ENCODE results near the gene FAM89B.

DNA sequence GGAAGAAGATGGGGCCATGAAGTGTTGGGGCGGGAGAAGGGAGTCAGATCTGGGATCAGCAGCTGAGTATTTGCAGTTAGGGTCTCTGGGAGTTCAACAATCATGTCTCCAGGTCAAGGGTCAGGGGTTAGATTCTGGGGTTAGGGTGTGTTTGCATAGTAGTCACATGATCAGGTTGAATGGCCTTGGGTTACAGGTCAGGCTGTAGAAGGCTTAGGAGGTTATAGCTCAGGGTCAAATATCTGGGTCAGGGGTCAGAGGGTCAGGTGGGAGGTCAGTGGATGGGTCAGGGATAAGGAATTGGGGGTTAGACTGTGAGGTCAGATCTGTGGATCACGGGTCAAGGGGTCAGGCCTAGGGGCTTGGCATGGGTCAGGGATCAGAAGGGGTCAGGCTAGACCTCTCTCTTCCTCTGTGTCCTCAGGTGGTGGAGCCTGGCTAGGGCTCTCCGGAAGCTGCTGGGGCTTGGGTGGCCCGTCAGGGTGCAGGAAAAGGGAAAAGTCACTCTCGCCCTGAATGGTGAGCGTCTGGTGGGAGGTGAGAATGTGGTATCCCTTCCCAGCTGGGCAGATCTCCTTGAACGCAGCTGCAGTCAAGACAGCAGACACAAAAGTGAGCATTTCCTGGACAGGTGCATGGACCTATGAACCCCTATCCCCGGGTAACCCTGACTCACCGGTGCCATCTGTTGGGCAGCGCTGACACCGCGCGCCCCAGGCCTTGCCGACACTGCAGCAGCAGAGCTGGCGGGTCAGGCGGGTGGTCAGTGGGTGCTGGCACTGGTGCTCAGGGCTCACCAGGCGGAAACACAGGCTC lies 20.6 kb upstream of the FAM89B start:
- TF ChIP-seq CTCF (IDR thresholded peaks at IDR 0.05) (peak in 5 of 6 experiments; percentile 37 to 70 (median 59)), POLR2A (IDR thresholded peaks at IDR 0.05) (no peak), EP300 (IDR thresholded peaks at IDR 0.05) (no peak)
